H9 (cell line): ENCODE results near the gene CDC25A. TPM values are rescaled to one million over a fixed set of nuclear protein-coding genes. Genes with fewer than 3 reads are reported as not detected.
A peak's percentile ranks its signal among the peaks of the same experiment; 100 is the strongest.

Experiments
- DNase-seq: peaks from one replicate; pipeline ENCODE4 v3.0.0-alpha.2; 2017
- H2AFZ ChIP-seq: one replicate; pipeline ENCODE4 v1.6.1; 2013; ENCODE audit warnings: mild to moderate bottlenecking, low read length, control low read depth, moderate library complexity
- H2AK5ac ChIP-seq: 2 replicates; pipeline ENCODE4 v1.6.1; 2013; ENCODE audit warnings: low read length, control low read depth, mixed read lengths; ENCODE audit not compliant: insufficient read length
- H2BK120ac ChIP-seq: one replicate; pipeline ENCODE4 v1.6.1; 2013; ENCODE audit warnings: low read depth, mild to moderate bottlenecking, low read length, control low read depth, inconsistent platforms; ENCODE audit not compliant: poor library complexity, severe bottlenecking
- H2BK12ac ChIP-seq: 2 replicates; pipeline ENCODE4 v1.6.1; 2013; ENCODE audit warnings: low read length, control low read depth, mixed read lengths, low read depth; ENCODE audit not compliant: insufficient read length
- H2BK15ac ChIP-seq: 2 replicates; pipeline ENCODE4 v1.6.1; 2013; ENCODE audit warnings: low read depth, low read length, control low read depth
- H2BK20ac ChIP-seq: one replicate; pipeline ENCODE4 v1.6.1; 2013; ENCODE audit warnings: low read depth, mild to moderate bottlenecking, low read length, control low read depth, inconsistent platforms; ENCODE audit not compliant: poor library complexity, severe bottlenecking
- H2BK5ac ChIP-seq: 2 replicates; pipeline ENCODE4 v1.6.1; 2013; ENCODE audit warnings: low read length, control low read depth, mixed read lengths; ENCODE audit not compliant: insufficient read length
- H3K14ac ChIP-seq: 2 replicates; pipeline ENCODE4 v1.6.1; 2013; ENCODE audit warnings: low read length, control low read depth; ENCODE audit not compliant: insufficient read depth
- H3K18ac ChIP-seq: 2 replicates; pipeline ENCODE4 v1.6.1; 2013; ENCODE audit warnings: low read depth, mild to moderate bottlenecking, mixed read lengths, low read length, control low read depth; ENCODE audit not compliant: insufficient read length
- H3K23ac ChIP-seq: 2 replicates; pipeline ENCODE4 v1.6.1; 2013; ENCODE audit warnings: low read length, control low read depth, mixed read lengths, low read depth; ENCODE audit not compliant: insufficient read length
- H3K23me2 ChIP-seq: 2 replicates; pipeline ENCODE4 v1.6.1; 2013; ENCODE audit warnings: low read depth, mild to moderate bottlenecking, mixed read lengths, low read length, control low read depth; ENCODE audit not compliant: insufficient read length, poor library complexity, severe bottlenecking
- H3K27ac ChIP-seq: 2 replicates; pipeline ENCODE4 v1.5.1; 2013; ENCODE audit warnings: low read length, control low read depth, mixed read lengths, low read depth; ENCODE audit not compliant: insufficient read length
- H3K27me3 ChIP-seq: 2 replicates; pipeline ENCODE4 v1.6.1; 2013; ENCODE audit warnings: low read length, control low read depth, inconsistent platforms; ENCODE audit not compliant: insufficient read depth
- H3K4ac ChIP-seq: 2 replicates; pipeline ENCODE4 v1.6.1; 2013; ENCODE audit warnings: low read depth, mild to moderate bottlenecking, control low read depth, inconsistent platforms, low read length, moderate library complexity
- H3K4me1 ChIP-seq: 2 replicates; pipeline ENCODE4 v1.6.1; 2013; ENCODE audit warnings: low read length, control low read depth, inconsistent platforms; ENCODE audit not compliant: insufficient read depth
- H3K4me2 ChIP-seq: 2 replicates; pipeline ENCODE4 v1.6.1; 2013; ENCODE audit warnings: low read length, control low read depth, mixed read lengths; ENCODE audit not compliant: insufficient read length, insufficient read depth
- H3K56ac ChIP-seq: 2 replicates; pipeline ENCODE4 v1.6.1; 2013; ENCODE audit warnings: low read depth, mild to moderate bottlenecking, mixed read lengths, low read length, control low read depth; ENCODE audit not compliant: insufficient read length
- H3K79me1 ChIP-seq: 2 replicates; pipeline ENCODE4 v1.6.1; 2013; ENCODE audit warnings: low read depth, mild to moderate bottlenecking, moderate library complexity, low read length, control low read depth, inconsistent platforms; ENCODE audit not compliant: insufficient read depth, poor library complexity, severe bottlenecking
- H3K79me2 ChIP-seq: 2 replicates; pipeline ENCODE4 v1.6.1; 2013; ENCODE audit warnings: low read length, control low read depth, inconsistent platforms; ENCODE audit not compliant: insufficient read depth
- H3K9ac ChIP-seq: 2 replicates; pipeline ENCODE4 v1.6.1; 2013; ENCODE audit warnings: low read length, control low read depth, mixed read lengths; ENCODE audit not compliant: insufficient read length; ENCODE audit errors: extremely low read depth
- H3K9me3 ChIP-seq: one replicate; pipeline ENCODE4 v1.6.1; 2013; ENCODE audit warnings: low read depth, low read length, inconsistent platforms; ENCODE audit not compliant: control insufficient read depth
- H3T11ph ChIP-seq: one replicate; pipeline ENCODE4 v1.6.1; 2013; ENCODE audit warnings: mild to moderate bottlenecking, low read length, control low read depth, inconsistent platforms
- H4K20me1 ChIP-seq: one replicate; pipeline ENCODE4 v1.6.1; 2013; ENCODE audit not compliant: control insufficient read depth, insufficient read length, insufficient read depth
- H4K5ac ChIP-seq: 2 replicates; pipeline ENCODE4 v1.6.1; 2013; ENCODE audit warnings: low read depth, mild to moderate bottlenecking, mixed read lengths, low read length, control low read depth; ENCODE audit not compliant: insufficient read length
- H4K8ac ChIP-seq: replicated peaks from 2 replicates; pipeline ENCODE4 v1.6.1; 2013; ENCODE audit warnings: low read length, control low read depth, mixed read lengths, low read depth; ENCODE audit not compliant: insufficient read length
- H4K91ac ChIP-seq: 2 replicates; pipeline ENCODE4 v1.6.1; 2013; ENCODE audit warnings: low read depth, mild to moderate bottlenecking, moderate library complexity, mixed read lengths, low read length, control low read depth; ENCODE audit not compliant: insufficient read length
- H3K27ac Mint-ChIP-seq, 3 experiments: 2 replicates in 2 of 3; 3 replicates in 1 of 3; pipeline ENCODE4 v1.8.0; 2020 to 2021; ENCODE audit warnings: mixed read lengths in 3 of 3, mild to moderate bottlenecking in 1 of 3, moderate library complexity in 1 of 3
- H3K27me3 Mint-ChIP-seq: 2 replicates; pipeline ENCODE4 v1.8.0; 2021; ENCODE audit warnings: low read depth, mild to moderate bottlenecking, moderate library complexity, mixed read lengths
- H3K36me3 Mint-ChIP-seq, 3 experiments: 2 replicates in 2 of 3; 3 replicates in 1 of 3; pipeline ENCODE4 v1.8.0; 2020 to 2021; ENCODE audit warnings: low read depth in 3 of 3, mixed read lengths in 3 of 3; ENCODE audit not compliant: insufficient read depth in 1 of 3
- H3K4me1 Mint-ChIP-seq, 2 experiments: 2 replicates each; pipeline ENCODE4 v1.8.0; 2020; ENCODE audit warnings: mixed read lengths in 2 of 2
- H3K4me3 Mint-ChIP-seq, 2 experiments: 2 replicates in 1 of 2; 3 replicates in 1 of 2; pipeline ENCODE4 v1.8.0; 2020 to 2021; ENCODE audit warnings: mild to moderate bottlenecking in 2 of 2, mixed read lengths in 2 of 2, moderate library complexity in 1 of 2
- H3K9me3 Mint-ChIP-seq, 2 experiments: 2 replicates in 1 of 2; 3 replicates in 1 of 2; pipeline ENCODE4 v1.8.0; 2020; ENCODE audit warnings: mild to moderate bottlenecking in 2 of 2, mixed read lengths in 2 of 2, moderate library complexity in 1 of 2
- WGBS: extraction: QIAGEN DNeasy Blood & Tissue Kit; methylation state at CpG from one replicate; pipeline ENCODE4 v1.1.7; 2013; ENCODE audit warnings: missing lambda C conversion rate, low lambda C conversion rate, mixed read lengths; ENCODE audit not compliant: insufficient read length; ENCODE audit errors: extremely low coverage; 5-methylcytosine and 5-hydroxymethylcytosine counted together
- total RNA-seq: library from RNA; stranded (reverse); gene quantifications from 2 replicates; pipeline ENCODE4 v1.2.1, GENCODE V29; 2021
- TF ChIP-seq, protein P1 (sequence below): fragments of 200-600 bp; sonication (generic); conservative IDR thresholded peaks from 3 replicates; pipeline ENCODE4 v1.8.0; 2021; ENCODE audit warnings: antibody characterized with exemption, mild to moderate bottlenecking

The CDC25A gene
- total RNA-seq, 1 experiment from 2014 or later: 83.3 TPM

DNA sequence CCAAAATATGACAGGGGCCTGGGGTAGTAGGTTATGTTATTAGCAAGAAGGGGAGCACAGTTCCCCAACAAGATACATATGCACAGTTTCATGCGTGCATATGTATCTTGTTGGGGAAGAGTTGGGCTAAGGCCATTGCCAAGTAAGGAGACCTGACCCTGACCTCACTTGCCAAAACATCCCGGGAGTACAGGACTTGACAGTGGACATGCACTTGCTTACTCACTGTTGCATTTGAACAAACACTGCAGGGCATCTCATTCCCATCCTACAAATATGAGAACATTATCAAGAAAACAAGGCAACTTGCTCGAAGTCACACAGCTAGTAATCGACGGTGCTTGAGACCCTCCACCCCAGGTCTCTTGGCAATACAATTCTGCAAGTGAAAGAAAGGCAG, 30.3 kb upstream of the CDC25A start:
- Histone ChIP-seq H3K79me1 (no peaks in the 10 kb centered on the region), H3K23me2 (no peaks in the 10 kb centered on the region), H3K4me2 (no peak overlapping the region), H3K14ac (no peak overlapping the region), H3K56ac (no peak overlapping the region), H3K27me3 (no peaks in the 10 kb centered on the region; the same call in 1 of the 2 replicates), H3K27ac (no peak overlapping the region), H3K9me3 (no peaks in the 10 kb centered on the region), H3K79me2 (no peaks in the 10 kb centered on the region), H2BK15ac (no peak overlapping the region), H2BK12ac (no peak overlapping the region), H3T11ph (no peak overlapping the region), H3K18ac (no peak overlapping the region), H3K23ac (no peak overlapping the region), H4K8ac (no peak overlapping the region), H4K91ac (no peak overlapping the region), H4K20me1 (no peaks in the 10 kb centered on the region), H2BK20ac (no peak overlapping the region), H3K9ac (no peak overlapping the region), H2AK5ac (no peak overlapping the region), H3K4me1 (no peaks in the 10 kb centered on the region), H2AFZ (no peak overlapping the region), H2BK120ac (no peak overlapping the region), H4K5ac (no peak overlapping the region), H3K4ac (no peak overlapping the region), H2BK5ac (no peak overlapping the region)
- Mint-ChIP-seq H3K4me1 (peaks cover 8 to 11% of the 10 kb centered on the region in 2 experiments), H3K36me3 (no peaks in the 10 kb centered on the region), H3K4me3 (no peak overlapping the region), H3K27me3 (peaks cover 32% of the 10 kb centered on the region), H3K27ac (peak overlapping the region in 1 of 3 experiments; percentile 65; a peak in 1 of 7 replicates), H3K9me3 (no peaks in the 10 kb centered on the region)
- no CpG with 5 or more reads among the region's 5 CpGs for WGBS
- DNase-seq: no peak
- TF ChIP-seq, protein P1, sequence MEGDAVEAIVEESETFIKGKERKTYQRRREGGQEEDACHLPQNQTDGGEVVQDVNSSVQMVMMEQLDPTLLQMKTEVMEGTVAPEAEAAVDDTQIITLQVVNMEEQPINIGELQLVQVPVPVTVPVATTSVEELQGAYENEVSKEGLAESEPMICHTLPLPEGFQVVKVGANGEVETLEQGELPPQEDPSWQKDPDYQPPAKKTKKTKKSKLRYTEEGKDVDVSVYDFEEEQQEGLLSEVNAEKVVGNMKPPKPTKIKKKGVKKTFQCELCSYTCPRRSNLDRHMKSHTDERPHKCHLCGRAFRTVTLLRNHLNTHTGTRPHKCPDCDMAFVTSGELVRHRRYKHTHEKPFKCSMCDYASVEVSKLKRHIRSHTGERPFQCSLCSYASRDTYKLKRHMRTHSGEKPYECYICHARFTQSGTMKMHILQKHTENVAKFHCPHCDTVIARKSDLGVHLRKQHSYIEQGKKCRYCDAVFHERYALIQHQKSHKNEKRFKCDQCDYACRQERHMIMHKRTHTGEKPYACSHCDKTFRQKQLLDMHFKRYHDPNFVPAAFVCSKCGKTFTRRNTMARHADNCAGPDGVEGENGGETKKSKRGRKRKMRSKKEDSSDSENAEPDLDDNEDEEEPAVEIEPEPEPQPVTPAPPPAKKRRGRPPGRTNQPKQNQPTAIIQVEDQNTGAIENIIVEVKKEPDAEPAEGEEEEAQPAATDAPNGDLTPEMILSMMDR: no peak
